Activated CD4-positive, CD25-positive, alpha-beta regulatory T cell treated with anti-CD3 and anti-CD28 coated beads, Interleukin-2, amount 50 U/mL, for 24 hours (primary cell): ENCODE measurements around the gene C16orf89.

Experiments
- ATAC-seq, 2 donors: fragments of 150-1000 bp; cut with Tn5 transposase; one replicate each; pipeline ENCODE4 v1.10.0; 2021; ENCODE audit warnings: mild to moderate bottlenecking in 1 of 2, moderate library complexity in 1 of 2

The C16orf89 gene

GRCh38 chr16:5002699-5003143 is 63.0 kb downstream of the C16orf89 start:
- ATAC-seq: no peak

- no peak for ATAC-seq
Observed at GRCh38 chr16:5001986-5002385, 63.8 kb downstream of the C16orf89 start.

- no peak for ATAC-seq
Observed at GRCh38 chr16:5001571-5001970, 64.2 kb downstream of the C16orf89 start.

GRCh38 chr16:5000573-5001001 is 65.2 kb downstream of the C16orf89 start:
- no peak for ATAC-seq

GRCh38 chr16:4994719-4995434 is 70.9 kb downstream of the C16orf89 start:
- ATAC-seq: no peak
